ENCODE results near the gene TBC1D16.
"Not testable (repeated sequence)": the region's sequence is repeated elsewhere in the genome, so short reads cannot be mapped to it uniquely, and the experiment has no call there.

Gene TBC1D16

GRCh38 chr17:80002690-80003490, 32.8 kb downstream of the TBC1D16 start:
- DNase-seq, result no peak

- no peak for DNase-seq
Observed at GRCh38 chr17:80002070-80002641, 33.5 kb downstream of the TBC1D16 start.

- no peak for DNase-seq
Observed at GRCh38 chr17:80000981-80001775, 34.5 kb downstream of the TBC1D16 start.

GRCh38 chr17:80000136-80000535, 35.5 kb downstream of the TBC1D16 start:
- DNase-seq, result no peak

- peak; percentile 90 for DNase-seq
Observed at GRCh38 chr17:79997011-79997660, 38.5 kb downstream of the TBC1D16 start.

- DNase-seq, result no peak
Observed at GRCh38 chr17:79996291-79996690, 39.4 kb downstream of the TBC1D16 start.

GRCh38 chr17:79995696-79996095, 40.0 kb downstream of the TBC1D16 start:
- no peak for DNase-seq

- DNase-seq, result no peak
Observed at GRCh38 chr17:79994602-79995001, 41.1 kb downstream of the TBC1D16 start.

GRCh38 chr17:79994228-79994569, 41.5 kb downstream of the TBC1D16 start:
- not testable (repeated sequence) for DNase-seq

- DNase-seq, result peak; percentile 69
Observed at GRCh38 chr17:79993390-79994227, 42.1 kb downstream of the TBC1D16 start.

- DNase-seq, result no peak
Observed at GRCh38 chr17:79992649-79993389, 42.9 kb downstream of the TBC1D16 start.

- no peak for DNase-seq
Observed at GRCh38 chr17:79991924-79992648, 43.6 kb downstream of the TBC1D16 start.

GRCh38 chr17:79991140-79991923, 44.3 kb downstream of the TBC1D16 start:
- DNase-seq, result peak; percentile 90

- DNase-seq, result no peak
Observed at GRCh38 chr17:79990704-79991103, 45.0 kb downstream of the TBC1D16 start.

GRCh38 chr17:79990051-79990592, 45.5 kb downstream of the TBC1D16 start:
- no peak for DNase-seq

GRCh38 chr17:79989106-79989835, 46.4 kb downstream of the TBC1D16 start:
- no peak for DNase-seq

GRCh38 chr17:79988185-79988971, 47.3 kb downstream of the TBC1D16 start:
- DNase-seq, result no peak

- no peak for DNase-seq
Observed at GRCh38 chr17:79987935-79988184, 47.8 kb downstream of the TBC1D16 start.

Data from activated CD4-positive, alpha-beta T cell treated with anti-CD3 and anti-CD28 coated beads, Interleukin-2, Interleukin-6, amounts not matched to agents 100 ng/mL and 50 ng/mL, durations not matched to agents 16 hours and 8 hours (primary cell).